K562 (cell line): Measurements from ENCODE around the gene PTPRO. TPM values are rescaled to one million over a fixed set of nuclear protein-coding genes. Genes with fewer than 3 reads are reported as not detected.

Source experiments
- ATAC-seq: fragments of 200-7000 bp; cut with Tn5 transposase; 3 replicates; pipeline ENCODE4 v1.9.1; 2020; ENCODE audit warnings: moderate library complexity
- BruUV-seq: library from RNA; stranded (reverse); fragments of 400-500 nt; replicated peaks from 2 replicates; lab custom pipeline; 2021; lab: Mats Ljungman, UMichigan
- CTCF ChIA-PET: fragments of 300-600 bp; formaldehyde crosslinking; extraction: SDS; loops from one replicate; lab custom pipeline; 2021; ENCODE audit warnings: low intra/inter-chr PET ratio; lab: Yijun Ruan, JAX
- POLR2A ChIA-PET: fragments of 300-600, 350-650 bp; sonication (Branson Sonifier 250); formaldehyde crosslinking; extraction: SDS; loops from one replicate; lab custom pipeline; 2021; ENCODE audit warnings: antibody characterized with exemption, inconsistent platforms; lab: Yijun Ruan, JAX
- DNase-seq, 4 experiments: peaks; one replicate each; pipeline versions ENCODE4 v3.0.0 to v3.0.0-alpha.2; 2011 to 2018; ENCODE audit warnings: low spot score in 3 of 4, mixed read lengths in 3 of 4; ENCODE audit errors: extremely low read depth in 1 of 4
- FAIRE-seq: peaks from 2 replicates; lab custom pipeline; 2011; peaks lifted over from hg19 to GRCh38; lab: Jason Lieb, UNC
- H2AFZ ChIP-seq: 2 replicates; pipeline ENCODE4 v1.6.0; 2011; ENCODE audit warnings: low read depth, low read length, control low read depth, inconsistent platforms
- H3K27ac ChIP-seq: fragments of 200-600 bp; 3 replicates; pipeline ENCODE4 v1.8.0; 2011; ENCODE audit warnings: low read depth, mild to moderate bottlenecking, control low read depth, inconsistent platforms, low read length, moderate library complexity, mixed read lengths; ENCODE audit errors: extremely low read depth
- H3K27me3 ChIP-seq, 2 experiments: fragments of 300-600 bp in 1 of 2; 2 replicates in 1 of 2; 3 replicates in 1 of 2; pipeline versions ENCODE4 v1.6.0 to v1.8.0; 2011; ENCODE audit warnings: inconsistent platforms in 2 of 2, low read length in 2 of 2, mild to moderate bottlenecking in 1 of 2, mixed read lengths in 1 of 2, moderate library complexity in 1 of 2; ENCODE audit not compliant: control insufficient read depth in 2 of 2, insufficient read depth in 2 of 2
- H3K36me3 ChIP-seq: fragments of 300-600 bp; 3 replicates; pipeline ENCODE4 v1.8.0; 2011; ENCODE audit warnings: mild to moderate bottlenecking, low read length, inconsistent platforms; ENCODE audit not compliant: control insufficient read depth, insufficient read depth
- H3K4me1 ChIP-seq, 2 experiments: fragments of 200-600 bp in 1 of 2; replicated peaks in 1 of 2; 2 replicates in 1 of 2; 3 replicates in 1 of 2; pipeline versions ENCODE4 v1.5.1 to v1.8.0; 2011; ENCODE audit warnings: inconsistent platforms in 2 of 2, low read length in 2 of 2, mild to moderate bottlenecking in 1 of 2, mixed read lengths in 1 of 2, moderate library complexity in 1 of 2; ENCODE audit not compliant: control insufficient read depth in 2 of 2, insufficient read depth in 2 of 2
- H3K4me2 ChIP-seq: 2 replicates; pipeline ENCODE4 v1.6.1; 2011; ENCODE audit warnings: low read length, control low read depth, inconsistent platforms, mixed read lengths; ENCODE audit not compliant: insufficient read depth
- H3K4me3 ChIP-seq: fragments of 200-600 bp; sonication (generic), shearing (Covaris generic); 2 replicates; pipeline ENCODE4 v1.5.1; 2016; ENCODE audit warnings: control low read depth, inconsistent platforms
- H3K79me2 ChIP-seq: fragments of 200-600 bp; 3 replicates; pipeline ENCODE4 v1.8.0; 2011; ENCODE audit warnings: low read length, inconsistent platforms; ENCODE audit not compliant: control insufficient read depth, insufficient read depth
- H3K9ac ChIP-seq, 2 experiments: 2 replicates each; pipeline versions ENCODE4 v1.6.0 to v1.6.1; 2011; ENCODE audit warnings: low read depth in 2 of 2, low read length in 2 of 2, control low read depth in 1 of 2, inconsistent platforms in 1 of 2, mild to moderate bottlenecking in 1 of 2, mixed read lengths in 1 of 2; ENCODE audit not compliant: insufficient read depth in 1 of 2
- H3K9me1 ChIP-seq: one replicate; pipeline ENCODE4 v1.6.0; 2011; ENCODE audit warnings: inconsistent platforms, mild to moderate bottlenecking, low read length, moderate library complexity; ENCODE audit not compliant: control insufficient read depth, insufficient read depth
- H3K9me3 ChIP-seq: replicated peaks from 2 replicates; pipeline ENCODE4 v1.5.1; 2011; ENCODE audit warnings: low read depth, low read length, inconsistent platforms; ENCODE audit not compliant: control insufficient read depth, insufficient read depth
- H4K20me1 ChIP-seq: replicated peaks from 2 replicates; pipeline ENCODE4 v1.6.1; 2011; ENCODE audit warnings: low read length, inconsistent platforms, mixed read lengths; ENCODE audit not compliant: control insufficient read depth, insufficient read depth
- DACH1 ChIP-seq: fragments of 450-650 bp; IDR thresholded peaks from 2 replicates; pipeline ENCODE4 v1.6.1; 2018; ENCODE audit not compliant: partially characterized antibody
- HDAC2 ChIP-seq: fragments of 450-650 bp; IDR thresholded peaks from 2 replicates; pipeline ENCODE4 v1.6.1; 2016; ENCODE audit warnings: mild to moderate bottlenecking
- MXI1 ChIP-seq: IDR thresholded peaks from 2 replicates; pipeline ENCODE4 v1.6.1; 2011; ENCODE audit warnings: low read depth, mild to moderate bottlenecking, improper control_type of control experiment, low read length
- SIN3A ChIP-seq, 2 experiments: fragments of 150-350 bp in 1 of 2; IDR thresholded peaks; 2 replicates each; pipeline ENCODE4 v1.6.1; 2011 to 2016; ENCODE audit warnings: borderline replicate concordance in 2 of 2, low read depth in 2 of 2, low read length in 2 of 2, mild to moderate bottlenecking in 2 of 2, moderate library complexity in 2 of 2; ENCODE audit not compliant: control insufficient read depth in 1 of 2
- SMARCE1 ChIP-seq: fragments of 450-650 bp; IDR thresholded peaks from 2 replicates; pipeline ENCODE4 v1.7.1; 2016; ENCODE audit warnings: mild to moderate bottlenecking
- WGBS: fragments of 100-300 bp; shearing (Covaris generic); methylation state at CpG from one replicate; pipeline ENCODE4 v1.1.6; 2016; ENCODE audit warnings: low coverage, mixed read lengths; ENCODE audit not compliant: insufficient coverage; ENCODE audit errors: missing lambda C conversion rate; 5-methylcytosine and 5-hydroxymethylcytosine counted together
- in situ Hi-C: fragments of 300-500 bp; cut with MboI; formaldehyde crosslinking; loops from 4 replicates; pipeline ENCODE4 v1.15.0; 2018; ENCODE audit warnings: inconsistent platforms, mixed read lengths
- intact Hi-C: fragments of 100-400 bp; cut with micrococcal nuclease; formaldehyde crosslinking; loops from 2 replicates; pipeline ENCODE4 v1.14.2; 2022
- polyA plus RNA-seq, 8 experiments: library from polyadenylated mRNA; depleted of rRNA in 4 of 8; stranded (reverse) in 5 of 8; unstranded in 3 of 8; fragments of >200 nt; fragmentation: Nextera tagmentation in 2 of 8; fragmentation: Illumina TruSeq in 1 of 8; extraction: Ambion mirVana in 2 of 8; extraction: Trizol in 1 of 8; gene quantifications; 2 replicates each; pipeline versions ENCODE4 v1.2.1 to v1.2.3, GENCODE V29; 2011 to 2014; ENCODE audit warnings: inconsistent platforms in 1 of 8, missing spikeins in 1 of 8
- total RNA-seq, 7 experiments: library from RNA; depleted of rRNA in 6 of 7; stranded (reverse); fragments of >200 nt in 6 of 7; fragmentation: Illumina TruSeq in 2 of 7; extraction: Trizol in 2 of 7; gene quantifications; 2 replicates each; pipeline versions ENCODE4 v1.2.1 to v1.2.3, GENCODE V29; 2011 to 2021; ENCODE audit warnings: low replicate concordance in 1 of 7
- TF ChIP-seq, protein P1 (sequence below), 2 experiments: fragments of 150-350 bp in 1 of 2; IDR thresholded peaks; 2 replicates each; pipeline ENCODE4 v1.6.1; 2012 to 2016; ENCODE audit warnings: low read depth in 2 of 2, low read length in 2 of 2, mild to moderate bottlenecking in 1 of 2, moderate library complexity in 1 of 2
- TF ChIP-seq, protein P2 (sequence below): fragments of 250-450 bp; sonication (Bioruptor Pico); IDR thresholded peaks from 2 replicates; pipeline ENCODE4 v1.5.0; 2021; ENCODE audit warnings: mild to moderate bottlenecking, moderate library complexity
- TF ChIP-seq, protein P3 (sequence below): sonication (generic); formaldehyde crosslinking; IDR thresholded peaks from 2 replicates; pipeline ENCODE4 v1.8.1; 2023; ENCODE audit warnings: mild to moderate bottlenecking, missing genetic modification reagents, moderate library complexity
- TF ChIP-seq, protein P4 (sequence below): sonication (generic); formaldehyde crosslinking; IDR thresholded peaks from 2 replicates; pipeline ENCODE4 v1.8.1; 2023; ENCODE audit warnings: mild to moderate bottlenecking, missing genetic modification reagents

The PTPRO gene
- total and polyA plus RNA-seq, 9 of the 15 experiments (the other 6 are each of a cell fraction or from before 2014, with no cell fraction given), result 0.22 TPM; not detected in 8

GRCh38 chr12:15364221-15365160, 42.2 kb downstream of the PTPRO start:
- H2AFZ ChIP-seq, result no peak overlapping the region
- no peaks in the 10 kb centered on the region for H3K27me3 ChIP-seq
- intact Hi-C loops (no loop called here), in situ Hi-C loops (no loop called here)
- H4K20me1 ChIP-seq, result no peaks in the 10 kb centered on the region
- no peak overlapping the region for H3K9ac ChIP-seq
- H3K4me3 ChIP-seq, result no peak overlapping the region
- CTCF ChIA-PET, result no interaction called here
- no peaks in the 10 kb centered on the region for H3K9me1 ChIP-seq
- no peak for ATAC-seq
- no peak for DNase-seq
- H3K4me1 ChIP-seq, result no peaks in the 10 kb centered on the region
- H3K79me2 ChIP-seq, result no peaks in the 10 kb centered on the region
- H3K36me3 ChIP-seq, result no peaks in the 10 kb centered on the region
- 2% methylated on average over 4 of the region's 4 CpGs for WGBS
- no peaks in the 10 kb centered on the region for H3K9me3 ChIP-seq
- H3K27ac ChIP-seq, result no peak overlapping the region
- POLR2A ChIA-PET, result no interaction called here
- no peak for FAIRE-seq
- BruUV-seq, result no TSS peak
- H3K4me2 ChIP-seq, result no peak overlapping the region
- TF ChIP-seq MXI1 (no peak), HDAC2 (no peak), SMARCE1 (no peak), DACH1 (no peak), SIN3A (IDR thresholded peaks at IDR 0.05; ENCODE audit: borderline replicate concordance in 2 of 2, control insufficient read depth in 1 of 2, low read depth in 2 of 2, low read length in 2 of 2) (no peak)
- TF ChIP-seq, protein P1, sequence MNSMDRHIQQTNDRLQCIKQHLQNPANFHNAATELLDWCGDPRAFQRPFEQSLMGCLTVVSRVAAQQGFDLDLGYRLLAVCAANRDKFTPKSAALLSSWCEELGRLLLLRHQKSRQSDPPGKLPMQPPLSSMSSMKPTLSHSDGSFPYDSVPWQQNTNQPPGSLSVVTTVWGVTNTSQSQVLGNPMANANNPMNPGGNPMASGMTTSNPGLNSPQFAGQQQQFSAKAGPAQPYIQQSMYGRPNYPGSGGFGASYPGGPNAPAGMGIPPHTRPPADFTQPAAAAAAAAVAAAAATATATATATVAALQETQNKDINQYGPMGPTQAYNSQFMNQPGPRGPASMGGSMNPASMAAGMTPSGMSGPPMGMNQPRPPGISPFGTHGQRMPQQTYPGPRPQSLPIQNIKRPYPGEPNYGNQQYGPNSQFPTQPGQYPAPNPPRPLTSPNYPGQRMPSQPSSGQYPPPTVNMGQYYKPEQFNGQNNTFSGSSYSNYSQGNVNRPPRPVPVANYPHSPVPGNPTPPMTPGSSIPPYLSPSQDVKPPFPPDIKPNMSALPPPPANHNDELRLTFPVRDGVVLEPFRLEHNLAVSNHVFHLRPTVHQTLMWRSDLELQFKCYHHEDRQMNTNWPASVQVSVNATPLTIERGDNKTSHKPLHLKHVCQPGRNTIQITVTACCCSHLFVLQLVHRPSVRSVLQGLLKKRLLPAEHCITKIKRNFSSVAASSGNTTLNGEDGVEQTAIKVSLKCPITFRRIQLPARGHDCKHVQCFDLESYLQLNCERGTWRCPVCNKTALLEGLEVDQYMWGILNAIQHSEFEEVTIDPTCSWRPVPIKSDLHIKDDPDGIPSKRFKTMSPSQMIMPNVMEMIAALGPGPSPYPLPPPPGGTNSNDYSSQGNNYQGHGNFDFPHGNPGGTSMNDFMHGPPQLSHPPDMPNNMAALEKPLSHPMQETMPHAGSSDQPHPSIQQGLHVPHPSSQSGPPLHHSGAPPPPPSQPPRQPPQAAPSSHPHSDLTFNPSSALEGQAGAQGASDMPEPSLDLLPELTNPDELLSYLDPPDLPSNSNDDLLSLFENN (IDR thresholded peaks at IDR 0.05; ENCODE audit: low read depth in 2 of 2, low read length in 2 of 2), result no peak
- TF ChIP-seq, protein P2, sequence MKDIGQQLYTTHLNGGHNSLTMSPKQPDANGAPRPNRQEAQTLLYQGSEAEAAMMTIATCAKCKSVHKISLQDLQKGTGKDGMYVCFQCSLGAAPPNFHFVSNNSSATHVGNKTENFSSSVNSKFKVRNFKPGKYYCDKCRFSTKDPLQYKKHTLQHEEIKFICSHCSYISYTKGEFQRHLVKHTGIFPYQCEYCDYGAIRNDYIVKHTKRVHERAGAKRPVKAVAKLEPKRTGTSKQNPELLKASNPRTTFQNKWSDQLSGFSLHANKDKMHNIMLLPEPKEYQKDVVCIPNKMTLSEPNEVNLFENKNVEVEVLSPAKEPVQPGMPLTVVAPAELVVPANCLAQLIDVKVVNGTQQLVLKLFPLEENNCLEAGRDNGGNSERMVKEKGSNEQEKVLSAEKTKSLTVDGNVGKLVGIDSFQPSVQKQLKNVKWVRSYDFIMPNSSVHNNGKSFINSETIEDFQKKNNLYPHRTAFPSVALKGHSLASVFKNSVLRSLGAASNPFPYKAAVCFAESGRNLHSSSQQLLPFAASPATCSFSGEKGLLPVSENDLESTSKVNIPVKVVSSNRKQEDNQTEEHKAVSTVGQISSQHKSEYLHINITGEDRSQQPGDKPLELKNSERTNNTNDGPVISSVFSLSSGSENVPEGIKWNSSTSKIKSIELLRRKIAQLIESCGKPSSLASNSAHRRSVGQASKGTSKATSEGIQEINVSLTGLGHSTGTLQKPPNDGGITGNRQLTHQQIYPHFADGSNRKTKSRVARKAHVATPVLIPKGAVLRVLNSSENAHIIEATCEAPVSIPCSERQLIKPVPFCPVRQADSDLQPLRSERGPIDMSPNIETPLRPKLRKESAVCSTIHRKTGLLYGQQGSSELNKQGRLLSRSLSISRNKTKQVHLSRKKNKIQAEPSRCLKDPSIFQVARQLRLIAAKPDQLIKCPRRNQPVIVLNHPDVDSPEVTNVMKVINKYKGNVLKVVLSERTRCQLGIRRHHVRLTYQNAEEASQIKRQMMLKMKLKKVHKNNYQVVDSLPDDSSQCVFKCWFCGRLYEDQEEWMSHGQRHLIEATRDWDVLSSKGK (CRISPR knock-in tag), result no peak
- TF ChIP-seq, protein P3, sequence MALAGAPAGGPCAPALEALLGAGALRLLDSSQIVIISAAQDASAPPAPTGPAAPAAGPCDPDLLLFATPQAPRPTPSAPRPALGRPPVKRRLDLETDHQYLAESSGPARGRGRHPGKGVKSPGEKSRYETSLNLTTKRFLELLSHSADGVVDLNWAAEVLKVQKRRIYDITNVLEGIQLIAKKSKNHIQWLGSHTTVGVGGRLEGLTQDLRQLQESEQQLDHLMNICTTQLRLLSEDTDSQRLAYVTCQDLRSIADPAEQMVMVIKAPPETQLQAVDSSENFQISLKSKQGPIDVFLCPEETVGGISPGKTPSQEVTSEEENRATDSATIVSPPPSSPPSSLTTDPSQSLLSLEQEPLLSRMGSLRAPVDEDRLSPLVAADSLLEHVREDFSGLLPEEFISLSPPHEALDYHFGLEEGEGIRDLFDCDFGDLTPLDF (CRISPR knock-in tag), result no peak
- TF ChIP-seq, protein P4, sequence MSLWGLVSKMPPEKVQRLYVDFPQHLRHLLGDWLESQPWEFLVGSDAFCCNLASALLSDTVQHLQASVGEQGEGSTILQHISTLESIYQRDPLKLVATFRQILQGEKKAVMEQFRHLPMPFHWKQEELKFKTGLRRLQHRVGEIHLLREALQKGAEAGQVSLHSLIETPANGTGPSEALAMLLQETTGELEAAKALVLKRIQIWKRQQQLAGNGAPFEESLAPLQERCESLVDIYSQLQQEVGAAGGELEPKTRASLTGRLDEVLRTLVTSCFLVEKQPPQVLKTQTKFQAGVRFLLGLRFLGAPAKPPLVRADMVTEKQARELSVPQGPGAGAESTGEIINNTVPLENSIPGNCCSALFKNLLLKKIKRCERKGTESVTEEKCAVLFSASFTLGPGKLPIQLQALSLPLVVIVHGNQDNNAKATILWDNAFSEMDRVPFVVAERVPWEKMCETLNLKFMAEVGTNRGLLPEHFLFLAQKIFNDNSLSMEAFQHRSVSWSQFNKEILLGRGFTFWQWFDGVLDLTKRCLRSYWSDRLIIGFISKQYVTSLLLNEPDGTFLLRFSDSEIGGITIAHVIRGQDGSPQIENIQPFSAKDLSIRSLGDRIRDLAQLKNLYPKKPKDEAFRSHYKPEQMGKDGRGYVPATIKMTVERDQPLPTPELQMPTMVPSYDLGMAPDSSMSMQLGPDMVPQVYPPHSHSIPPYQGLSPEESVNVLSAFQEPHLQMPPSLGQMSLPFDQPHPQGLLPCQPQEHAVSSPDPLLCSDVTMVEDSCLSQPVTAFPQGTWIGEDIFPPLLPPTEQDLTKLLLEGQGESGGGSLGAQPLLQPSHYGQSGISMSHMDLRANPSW (CRISPR knock-in tag), result no peak
